NCI-H187 treated with DMSO at 0.1 percent for 48 hours (cell line): ENCODE results near the gene UNK.

Experiments
- DNase-seq: peaks from one replicate; lab custom pipeline; 2025; lab: John Stamatoyannopoulos, UW

UNK gene

DNA sequence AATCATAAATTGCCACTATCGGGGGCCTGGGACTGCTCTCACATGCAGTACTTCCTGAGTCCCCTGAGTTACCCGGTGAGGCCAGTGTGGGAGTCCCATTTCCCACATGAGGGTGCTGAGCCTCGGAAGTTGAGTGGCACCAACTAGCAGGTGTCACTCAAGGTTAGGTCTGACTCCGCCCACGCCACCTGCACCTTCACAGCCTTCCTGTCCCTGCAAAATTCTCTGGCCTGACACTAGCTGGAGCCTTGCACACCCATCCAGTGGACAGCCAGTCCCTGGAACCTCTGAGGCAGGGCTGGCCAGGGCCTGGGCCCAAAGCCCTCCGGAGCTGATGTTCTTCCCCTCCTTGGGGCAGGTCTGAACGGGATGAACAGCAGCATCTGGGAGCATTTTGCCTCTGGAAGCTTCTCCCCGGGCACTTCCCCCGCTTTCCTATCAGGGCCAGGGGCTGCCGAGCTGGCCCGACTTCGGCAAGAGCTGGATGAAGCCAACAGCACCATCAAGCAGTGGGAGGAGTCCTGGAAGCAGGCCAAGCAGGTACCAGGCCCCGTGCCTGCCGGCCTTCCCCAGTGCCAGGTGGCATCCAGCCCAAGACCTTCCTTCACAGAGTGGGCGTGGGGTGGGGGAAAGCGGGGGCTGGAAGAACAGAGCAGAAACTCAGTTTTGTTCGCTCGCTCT is 37.7 kb downstream of the UNK start:
- no peak for DNase-seq

DNA sequence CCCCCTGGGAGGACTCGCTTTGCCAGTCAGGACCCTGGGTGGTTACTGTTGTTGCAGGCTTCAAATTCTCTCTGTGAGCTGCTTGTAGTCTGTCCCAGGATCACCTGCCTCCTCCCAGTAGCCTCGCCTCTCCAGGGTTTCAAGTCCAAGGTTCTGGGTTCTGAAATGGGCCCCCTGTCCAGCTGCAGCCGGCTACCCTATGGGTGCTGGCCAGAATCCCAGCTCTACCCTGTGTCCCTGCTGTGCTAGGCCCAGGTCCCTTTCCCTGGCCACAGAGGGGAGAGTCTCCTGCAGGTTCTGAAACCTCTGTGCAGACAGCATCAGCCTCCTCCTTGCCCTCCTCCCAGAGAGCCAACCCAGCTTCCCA is 38.2 kb downstream of the UNK start:
- DNase-seq: no peak

DNA sequence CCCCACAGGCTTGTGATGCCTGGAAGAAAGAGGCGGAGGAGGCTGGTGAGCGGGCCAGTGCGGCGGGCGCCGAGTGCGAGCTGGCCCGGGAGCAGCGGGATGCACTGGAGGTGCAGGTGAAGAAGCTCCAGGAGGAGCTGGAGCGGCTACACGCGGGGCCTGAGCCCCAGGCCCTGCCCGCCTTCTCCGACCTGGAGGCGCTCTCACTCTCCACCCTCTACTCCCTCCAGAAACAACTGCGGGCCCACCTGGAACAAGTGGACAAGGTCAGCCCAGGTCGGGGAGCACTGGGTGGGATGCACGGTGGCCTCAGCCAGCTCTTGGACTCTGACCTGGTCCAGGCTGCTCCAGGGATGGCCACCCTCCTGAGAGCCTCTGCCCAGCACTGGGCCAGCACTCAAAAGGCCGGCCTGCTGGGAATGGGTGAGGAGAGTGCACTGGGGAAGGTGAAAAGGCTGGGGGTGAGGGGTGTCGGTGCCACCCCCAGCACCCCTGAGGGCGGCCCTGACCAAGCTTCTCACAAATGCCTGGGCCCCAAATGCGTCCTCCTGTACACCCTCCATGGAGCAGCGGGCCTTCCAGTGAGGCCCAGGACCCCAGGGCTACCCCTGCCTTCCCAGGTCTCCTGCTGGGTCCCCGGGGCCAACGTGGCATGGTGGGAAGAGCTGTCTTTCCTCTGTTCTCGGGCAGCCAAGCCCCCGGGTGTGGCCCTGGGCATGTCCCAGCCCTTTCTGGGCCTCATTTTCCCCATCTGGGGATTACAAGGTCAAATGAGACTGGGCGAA is 38.8 kb downstream of the UNK start:
- DNase-seq: no peak

DNA sequence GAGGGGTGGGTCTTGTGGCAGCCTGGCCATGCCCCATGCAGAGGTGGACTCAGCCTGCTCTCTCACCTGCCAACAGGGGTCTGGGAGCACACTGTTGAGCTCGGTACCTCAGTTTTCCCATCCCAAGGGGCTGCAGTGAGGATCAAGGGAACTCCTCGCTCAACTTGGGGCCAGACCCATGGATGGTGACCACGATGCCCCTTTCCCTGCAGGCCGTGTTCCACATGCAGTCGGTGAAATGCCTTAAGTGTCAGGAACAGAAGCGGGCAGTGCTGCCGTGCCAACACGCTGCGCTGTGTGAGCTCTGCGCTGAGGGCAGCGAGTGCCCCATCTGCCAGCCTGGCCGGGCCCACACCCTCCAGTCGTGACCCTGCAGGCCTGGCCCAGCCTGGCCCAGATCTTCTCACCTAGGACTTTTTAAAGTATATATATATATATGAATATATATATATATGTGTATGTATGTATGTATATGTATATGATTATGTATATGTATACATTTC is 39.5 kb downstream of the UNK start:
- DNase-seq: no peak

DNA sequence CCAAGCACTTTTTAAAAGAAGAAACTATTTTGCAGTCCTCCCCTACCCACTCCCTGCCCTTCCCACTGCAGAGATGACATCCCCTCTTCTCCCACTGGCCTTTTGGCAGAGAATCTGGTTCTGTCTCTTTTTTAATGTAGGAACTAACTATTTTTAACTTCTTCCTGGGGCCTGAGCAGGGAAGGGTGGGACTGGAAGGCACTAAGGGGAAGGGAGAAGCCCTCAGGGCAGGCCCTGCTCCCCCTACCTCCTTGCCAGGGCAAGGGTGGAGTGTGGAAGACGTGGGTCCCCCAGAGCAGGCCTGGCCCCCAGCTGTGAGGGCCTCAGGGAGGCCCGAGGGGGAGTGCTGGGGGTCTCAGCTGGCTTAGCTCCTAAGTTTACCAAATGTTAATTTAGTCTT is 40.1 kb downstream of the UNK start:
- DNase-seq: no peak

DNA sequence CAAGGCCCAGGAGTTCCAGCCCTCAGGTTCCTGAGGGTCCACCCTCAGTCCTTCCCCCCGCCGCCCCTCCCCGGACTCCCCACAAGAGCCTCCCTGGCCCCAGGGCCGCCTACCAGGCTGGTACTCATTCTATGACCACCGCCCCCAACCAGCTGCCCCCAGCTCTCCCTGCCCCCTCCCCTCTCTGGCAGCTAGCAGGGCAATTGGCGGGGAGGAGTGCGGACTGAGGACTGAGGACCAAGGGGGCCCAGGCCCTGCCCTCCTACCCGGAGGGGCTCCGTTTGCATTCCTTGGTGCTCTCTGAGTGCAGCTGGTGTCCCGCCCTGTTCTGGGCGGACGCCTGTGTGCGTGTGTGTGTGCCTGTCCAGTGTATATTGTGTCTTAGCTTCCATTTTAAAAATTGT is 40.5 kb downstream of the UNK start:
- DNase-seq: no peak

DNA sequence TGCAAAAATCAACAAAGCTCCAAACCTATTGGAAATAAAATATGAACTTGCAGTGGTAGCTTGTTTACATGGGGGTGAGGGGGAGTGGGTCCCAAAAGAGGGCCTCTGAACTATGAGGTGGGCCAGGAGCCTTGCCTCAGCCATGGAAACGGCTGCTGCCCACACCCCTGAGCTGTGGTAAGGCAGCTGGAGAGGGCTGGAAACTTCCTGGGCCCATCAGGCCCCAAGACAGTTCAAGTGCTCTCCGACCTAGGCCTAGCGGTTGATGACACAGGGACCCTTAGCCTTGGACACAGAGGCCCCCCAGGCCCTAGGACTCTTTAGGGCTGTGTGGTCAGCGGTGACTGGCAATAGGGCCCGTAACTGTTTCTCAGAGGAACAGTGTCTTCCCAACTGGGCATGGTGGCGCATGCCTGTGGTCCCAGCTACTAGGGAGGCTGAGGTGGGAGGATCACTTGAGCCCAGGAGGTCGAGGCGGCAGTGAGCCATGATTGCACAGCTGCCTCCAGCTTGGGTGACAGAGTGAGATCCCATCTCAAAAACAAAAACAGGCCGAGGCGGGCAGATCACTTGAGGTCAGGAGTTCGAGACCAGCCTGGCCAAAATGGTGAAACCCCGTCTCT is 41.3 kb downstream of the UNK start:
- DNase-seq: no peak

DNA sequence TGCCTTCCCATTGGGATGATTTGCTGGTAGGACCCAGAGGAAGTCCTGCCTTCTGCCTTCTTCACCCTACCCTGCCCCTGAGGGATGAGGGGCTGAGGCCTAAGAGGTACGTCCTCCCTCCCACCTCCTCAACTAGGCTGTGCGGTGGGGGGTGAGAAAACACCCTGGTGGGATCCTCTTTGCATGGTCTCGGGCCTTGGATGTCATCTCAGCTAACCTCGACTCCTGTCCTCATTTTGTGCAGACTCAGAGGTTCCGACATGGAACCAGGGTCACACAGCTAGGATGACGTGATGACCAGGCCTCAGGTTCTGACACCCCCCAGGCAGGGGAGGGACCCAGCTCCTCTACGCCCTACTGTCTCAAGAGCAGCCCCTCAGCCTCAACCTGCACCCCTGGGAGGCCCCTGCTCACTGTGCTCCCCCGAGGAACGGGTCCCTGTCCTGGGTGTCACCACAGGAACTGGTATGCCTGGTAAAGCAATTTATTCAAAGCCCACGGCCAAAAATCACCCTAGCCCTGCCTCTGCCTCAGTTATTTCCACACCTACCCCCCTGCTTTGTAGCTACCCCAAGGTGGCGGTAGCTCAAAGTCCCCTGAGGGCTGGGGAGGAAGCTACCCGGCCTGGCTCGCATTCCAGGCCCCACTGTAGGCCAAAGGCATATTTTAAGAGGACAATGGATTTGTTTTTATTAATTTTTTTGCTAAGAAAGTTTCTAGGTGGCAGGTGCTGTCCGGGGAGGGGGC is 42.1 kb downstream of the UNK start:
- DNase-seq: no peak

DNA sequence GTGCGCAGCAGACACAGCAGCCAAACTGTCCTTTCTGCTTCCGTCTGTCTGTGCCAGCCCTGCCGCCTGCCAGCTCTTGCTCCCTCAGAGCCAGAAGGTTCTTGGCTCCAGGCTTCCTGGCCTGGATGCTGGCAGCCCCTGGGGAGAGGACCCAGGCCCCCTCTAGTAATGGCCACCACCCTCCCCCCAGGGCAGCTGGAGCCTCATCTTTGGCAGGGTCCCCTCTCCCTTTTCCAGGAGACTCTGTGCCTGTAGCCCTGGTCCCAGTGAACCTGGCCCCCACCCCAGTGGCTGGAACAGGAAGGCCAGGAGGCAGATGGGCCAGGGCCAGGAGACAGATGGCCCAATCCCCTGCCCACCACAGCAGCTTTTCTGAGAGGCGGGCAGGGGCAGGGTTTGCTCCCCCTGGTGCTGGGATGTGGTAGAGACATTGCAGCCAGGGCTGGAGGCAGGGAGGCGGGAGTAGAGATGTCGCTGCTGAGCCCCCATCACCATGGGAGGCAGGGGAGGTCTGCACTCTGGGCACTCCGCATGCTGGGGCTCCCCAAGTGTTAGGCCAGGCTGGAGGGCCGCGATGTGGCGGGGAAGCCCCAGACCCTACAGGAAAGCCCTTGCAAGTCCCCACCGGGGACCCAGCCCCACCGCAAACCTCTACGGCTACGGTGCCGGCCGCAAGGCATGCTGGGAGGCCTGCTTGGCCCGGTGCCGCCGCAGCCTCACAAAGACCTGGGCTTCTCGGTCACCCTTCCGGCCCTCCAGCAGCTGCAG is 42.9 kb downstream of the UNK start:
- DNase-seq: no peak

DNA sequence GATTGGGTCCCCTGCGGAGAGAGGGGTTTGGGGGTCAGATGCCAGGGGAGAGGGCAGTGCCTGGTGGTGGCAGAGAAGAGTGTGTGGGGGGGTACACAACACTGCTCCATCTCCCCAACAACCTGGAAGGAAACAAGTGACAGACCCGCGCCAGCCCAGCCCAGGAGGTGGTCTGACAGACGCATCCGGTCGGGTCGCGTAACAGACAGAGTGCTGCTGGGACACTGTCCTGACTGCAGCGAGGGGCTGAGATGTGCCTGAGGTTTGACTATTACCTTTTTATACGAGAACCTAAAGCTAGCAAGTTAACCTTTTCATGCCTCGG is 43.4 kb downstream of the UNK start:
- no peak for DNase-seq

DNA sequence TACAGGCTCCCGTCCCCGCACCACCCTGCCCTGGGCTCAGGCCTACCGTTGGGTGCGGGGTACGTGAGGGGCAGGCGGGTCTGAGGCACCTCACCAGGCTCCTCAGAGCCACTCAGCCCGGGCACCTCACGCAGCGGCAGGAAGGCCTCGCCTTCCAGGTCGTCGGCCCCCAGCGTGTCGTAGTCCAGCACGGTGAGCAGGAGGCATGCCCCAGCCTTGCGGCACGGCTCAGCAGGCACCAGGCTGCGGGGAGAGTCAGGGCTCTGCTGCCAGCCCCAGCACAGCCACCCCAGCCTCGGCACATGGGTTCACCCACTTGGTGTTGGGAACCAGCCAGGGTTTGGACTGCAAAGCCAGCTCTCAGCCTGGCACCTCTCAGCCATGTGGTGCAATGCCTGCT is 44.1 kb downstream of the UNK start:
- DNase-seq: no peak

DNA sequence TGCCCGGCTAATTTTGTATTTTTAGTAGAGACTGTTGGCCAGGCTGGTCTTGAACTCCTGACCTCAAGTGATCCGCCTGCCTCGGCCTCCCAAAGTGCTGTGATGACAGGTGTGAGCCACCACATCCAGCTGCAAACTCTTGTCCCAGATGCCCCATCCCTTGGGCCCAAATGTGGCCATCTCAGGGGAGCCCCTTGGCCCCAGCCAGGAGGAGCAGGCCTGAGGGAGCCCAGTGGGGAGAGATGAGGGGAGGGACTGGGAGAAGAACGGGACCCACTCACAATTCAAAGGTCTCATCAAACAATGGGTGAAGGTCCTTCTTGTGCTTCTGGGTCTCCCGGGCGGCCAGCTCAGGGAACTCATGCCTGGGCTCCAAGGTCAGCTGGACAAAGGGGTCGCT is 45.1 kb downstream of the UNK start:
- DNase-seq: no peak

DNA sequence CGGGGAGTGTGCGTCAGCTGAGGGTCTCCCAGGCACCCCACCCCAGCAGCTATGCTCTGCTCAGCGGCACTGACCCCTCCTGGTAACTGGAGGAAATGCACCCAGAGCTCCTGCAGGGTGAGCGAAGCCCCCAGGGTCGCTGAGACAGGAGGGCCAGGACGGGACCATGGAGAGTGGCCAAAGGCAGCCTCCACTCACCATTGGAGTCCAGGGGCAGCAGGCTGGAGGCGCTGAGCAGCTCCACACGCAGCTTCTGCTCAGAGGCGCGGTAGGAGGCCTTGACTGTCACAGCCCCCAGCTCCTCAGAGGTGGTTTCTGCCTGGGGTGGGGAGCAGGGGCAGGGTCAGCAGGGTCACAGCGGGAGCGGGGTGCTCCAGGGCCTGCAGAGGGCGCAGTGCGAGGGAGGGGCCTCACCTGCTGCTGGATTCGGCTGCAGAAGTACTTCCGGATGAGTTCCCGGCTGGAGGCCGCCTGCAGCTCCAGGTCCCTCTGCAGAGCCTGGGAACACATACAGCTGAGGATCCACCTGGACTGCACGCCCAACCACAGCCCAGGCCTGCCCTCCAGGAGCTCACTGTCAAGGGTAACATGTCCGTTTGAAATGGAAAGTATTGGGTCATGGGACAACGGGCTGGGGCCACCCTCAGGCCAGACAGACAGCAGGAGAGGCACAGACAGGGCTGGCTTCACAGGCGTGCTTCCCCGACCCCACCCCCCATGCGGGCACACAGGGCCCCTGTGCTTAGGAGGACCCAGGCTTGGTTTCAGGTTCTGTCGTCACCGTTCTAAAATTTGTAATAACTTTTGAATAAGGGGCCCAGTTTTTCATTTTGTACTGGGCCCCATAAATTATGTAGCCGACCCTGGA is 45.8 kb downstream of the UNK start:
- DNase-seq: no peak

DNA sequence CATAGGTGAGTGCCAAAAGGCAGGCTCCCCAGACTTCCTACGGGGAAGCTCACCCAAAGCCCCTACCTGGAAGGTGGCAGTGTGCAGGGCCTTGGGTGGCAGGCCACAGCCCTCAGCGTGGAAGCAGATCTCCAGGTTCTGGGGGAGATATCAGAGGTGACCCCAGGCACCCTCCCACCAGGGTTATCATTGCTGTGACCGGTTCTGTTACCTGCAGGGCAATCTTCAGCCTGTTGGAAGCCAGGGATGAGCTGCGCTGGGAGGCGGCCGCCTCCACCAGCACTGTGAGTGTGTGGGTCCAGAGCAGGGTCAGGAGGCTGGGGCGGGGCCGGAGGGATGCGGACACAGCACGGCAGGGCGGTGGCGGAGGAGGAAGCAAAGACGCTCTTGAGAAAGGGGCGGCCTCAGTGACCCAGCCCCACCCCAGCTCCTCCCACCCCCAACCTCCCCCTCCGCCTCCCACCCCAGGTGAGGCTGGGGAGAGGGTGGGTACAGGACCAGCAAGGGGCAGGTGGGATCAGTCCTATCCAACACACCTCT is 46.5 kb downstream of the UNK start:
- no peak for DNase-seq

DNA sequence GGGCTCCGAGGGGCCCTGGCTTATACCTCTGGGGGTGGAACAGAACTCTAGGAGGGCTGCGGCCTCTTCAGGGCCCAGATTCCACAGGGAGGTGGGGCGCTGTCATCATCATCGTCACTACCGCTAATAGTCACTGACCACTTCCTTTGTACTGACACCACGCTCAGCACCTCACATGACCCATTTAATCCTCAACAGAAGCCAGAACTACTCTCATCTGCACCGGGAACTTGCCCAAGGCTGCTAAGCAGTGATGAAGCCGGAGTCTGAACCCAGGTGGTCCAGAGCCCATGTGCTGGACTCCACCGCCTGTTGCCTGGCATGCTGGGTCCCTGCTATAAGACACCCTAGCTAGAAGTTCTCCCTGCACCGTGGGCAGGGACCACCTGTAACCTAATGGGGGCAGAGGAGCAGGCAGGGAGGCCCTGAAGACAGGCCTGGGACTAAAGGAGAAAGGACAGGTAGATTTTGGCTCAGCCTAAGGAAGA is 47.6 kb downstream of the UNK start:
- DNase-seq: no peak

DNA sequence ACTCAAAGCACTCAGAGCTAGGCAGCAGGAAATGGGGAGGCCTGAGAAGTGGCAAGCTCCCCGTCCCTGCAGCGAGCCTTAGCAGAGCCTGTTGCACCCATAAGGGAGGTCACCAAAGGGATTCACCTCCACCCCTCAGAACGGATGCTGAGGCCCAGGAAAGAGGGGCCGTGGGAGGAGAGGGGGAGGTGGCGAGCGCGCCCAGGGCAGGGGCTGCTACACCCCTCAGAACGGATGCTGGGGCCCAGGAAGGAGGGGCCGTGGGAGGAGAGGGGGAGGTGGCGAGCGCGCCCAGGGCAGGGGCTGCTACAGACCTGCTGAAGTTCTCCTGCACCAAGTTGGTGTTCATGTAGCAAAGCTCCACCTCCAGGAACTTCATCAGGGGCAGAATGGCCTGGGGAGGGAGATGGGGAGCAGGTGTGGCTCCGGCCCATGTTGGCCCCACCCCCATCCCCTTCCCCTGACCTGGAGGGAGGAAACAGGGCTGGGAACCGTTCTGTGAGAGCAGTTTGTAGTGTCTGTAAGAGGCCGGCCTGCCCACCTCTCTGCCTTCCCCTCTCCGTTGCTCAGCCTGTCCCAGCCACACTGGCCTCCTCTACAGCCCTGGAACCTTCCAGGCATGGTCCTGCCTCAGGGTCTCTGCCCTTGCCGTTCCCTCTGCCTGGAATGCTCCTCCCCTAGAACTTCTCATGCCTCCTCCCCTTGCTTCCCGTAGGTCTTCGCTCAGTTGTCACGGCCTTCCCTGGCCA is 48.2 kb downstream of the UNK start:
- DNase-seq: no peak

DNA sequence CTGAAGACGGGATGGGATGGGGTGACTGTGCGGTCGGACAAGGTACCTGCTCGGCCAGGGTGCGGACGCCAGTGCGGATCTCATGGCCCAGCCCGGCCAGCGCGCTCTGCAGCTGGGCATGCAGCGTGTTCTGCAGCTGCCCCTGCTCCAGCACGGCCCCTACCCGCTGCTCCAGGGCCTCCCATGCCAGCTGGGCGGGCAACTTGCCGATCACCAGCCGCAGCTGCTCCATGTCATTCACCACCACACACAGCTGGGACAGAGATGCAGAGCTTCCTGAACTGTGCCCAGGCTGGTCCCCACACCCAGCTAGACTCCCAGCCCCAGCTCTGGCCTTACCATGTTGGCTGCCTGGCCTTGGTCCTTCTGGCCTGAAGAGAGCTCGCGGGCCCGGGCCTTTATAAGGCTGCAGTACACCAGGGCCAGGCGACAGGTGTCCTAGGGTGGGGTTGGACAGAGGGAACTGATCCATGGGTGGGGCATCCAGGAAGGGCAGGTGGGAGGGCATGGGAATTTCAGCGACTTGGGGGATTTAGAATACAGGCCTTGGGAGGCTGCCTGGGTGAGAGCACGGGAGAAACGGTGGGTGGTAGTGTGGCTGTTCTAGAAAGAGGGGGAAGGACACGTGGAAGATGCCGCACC is 49.8 kb downstream of the UNK start:
- no peak for DNase-seq

DNA sequence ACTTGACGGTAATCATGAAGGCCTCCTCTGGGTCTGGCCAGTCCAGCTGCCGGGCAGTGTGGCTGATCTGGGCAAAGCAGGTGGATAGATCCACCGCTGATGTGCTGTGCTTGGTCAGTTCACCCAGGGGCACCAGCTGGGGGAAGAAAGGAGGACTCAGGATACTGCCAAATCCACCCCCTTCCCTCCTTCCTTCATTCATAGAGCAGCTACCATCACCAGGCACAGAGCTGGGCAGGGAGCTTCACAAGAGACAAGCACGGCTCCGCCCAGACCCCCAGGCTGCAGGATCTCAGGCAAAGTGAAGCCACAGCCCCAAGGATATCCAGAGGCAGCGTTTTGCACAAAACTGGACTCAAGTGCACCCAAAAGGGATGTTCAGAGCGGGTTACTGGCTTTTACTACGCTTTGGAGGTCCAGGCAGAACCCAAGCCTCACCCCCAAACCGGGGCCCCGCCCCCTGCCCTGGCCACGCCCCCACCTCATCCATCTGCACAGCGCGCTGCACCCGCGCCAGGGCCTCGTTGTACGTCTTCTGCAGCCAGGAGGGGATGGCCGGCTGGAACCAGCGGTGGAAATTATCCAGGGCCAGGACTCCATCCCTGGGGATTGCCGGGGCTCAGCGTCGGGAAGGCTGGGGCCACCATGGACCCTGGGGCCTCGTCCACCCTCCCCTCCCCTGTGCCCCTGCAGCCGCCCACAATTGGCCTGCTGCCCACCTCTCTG is 50.5 kb downstream of the UNK start:
- no peak for DNase-seq

DNA sequence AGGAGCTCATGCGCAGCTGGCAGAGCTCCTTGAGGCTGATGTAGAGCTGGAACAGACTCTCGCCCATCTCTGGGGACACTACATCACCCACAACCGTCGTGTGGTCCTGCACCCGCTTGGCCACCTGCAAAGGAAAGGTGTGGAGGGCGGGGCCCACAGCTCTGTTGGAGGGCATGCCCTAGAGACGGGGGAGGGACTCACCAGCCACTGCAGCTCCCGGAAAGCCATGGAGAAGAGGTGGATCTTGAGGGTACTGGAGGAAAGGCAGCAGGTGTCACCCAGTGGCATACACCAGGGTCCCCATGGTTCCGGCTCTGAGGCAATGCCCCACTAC is 51.0 kb downstream of the UNK start:
- no peak for DNase-seq
